OCI-LY7 (cell line): ENCODE measurements around the gene ZBTB47.

Experiments
- CTCF ChIP-seq: fragments of 200-600 bp; sonication (generic); conservative IDR thresholded peaks from 2 replicates; pipeline ENCODE4 v1.5.1; 2014; ENCODE audit warnings: mild to moderate bottlenecking, antibody characterized with exemption, low read length, moderate library complexity, mixed read lengths
- EZH2phosphoT487 ChIP-seq: fragments of 200-600 bp; sonication (generic); IDR thresholded peaks from 2 replicates; pipeline ENCODE4 v1.6.1; 2018; ENCODE audit warnings: low read depth, borderline replicate concordance, mild to moderate bottlenecking, mixed run types, antibody characterized with exemption, low read length, moderate library complexity, mixed read lengths

GRCh38 chr3:42705962-42706585 lies 52.6 kb downstream of the ZBTB47 start:
- no peak for TF ChIP-seq CTCF
- no peak for TF ChIP-seq EZH2phosphoT487
